GM19035 (cell line): ENCODE results near the gene CAP2.
"Not testable (repeated sequence)": the region's sequence is repeated elsewhere in the genome, so short reads cannot be mapped to it uniquely, and the experiment has no call there.

Source experiments
- ATAC-seq: cut with Tn5 transposase; IDR thresholded peaks from one replicate; pipeline ENCODE4 v1.9.1; 2021; ENCODE audit not compliant: unreplicated experiment

The CAP2 gene

DNA sequence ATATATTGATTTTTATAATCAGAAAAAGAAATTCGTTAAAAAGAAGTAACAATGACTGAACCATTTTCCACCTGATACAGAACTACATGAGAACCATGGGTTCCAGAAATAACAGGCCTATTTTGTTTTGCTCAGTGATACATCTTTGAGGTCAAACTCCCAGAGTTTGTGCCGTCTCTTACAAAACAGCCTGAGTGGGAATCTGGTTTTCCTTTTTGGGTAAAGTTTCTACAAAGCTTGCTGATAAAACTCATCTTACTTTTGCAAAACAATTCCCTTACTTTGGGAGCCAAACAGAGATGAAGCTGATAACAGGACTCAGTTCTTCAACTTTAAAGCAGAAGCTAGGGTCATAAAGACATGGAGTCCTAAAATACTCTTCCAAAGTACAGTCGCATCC, 108.0 kb downstream of the CAP2 start:
- no peak for ATAC-seq

DNA sequence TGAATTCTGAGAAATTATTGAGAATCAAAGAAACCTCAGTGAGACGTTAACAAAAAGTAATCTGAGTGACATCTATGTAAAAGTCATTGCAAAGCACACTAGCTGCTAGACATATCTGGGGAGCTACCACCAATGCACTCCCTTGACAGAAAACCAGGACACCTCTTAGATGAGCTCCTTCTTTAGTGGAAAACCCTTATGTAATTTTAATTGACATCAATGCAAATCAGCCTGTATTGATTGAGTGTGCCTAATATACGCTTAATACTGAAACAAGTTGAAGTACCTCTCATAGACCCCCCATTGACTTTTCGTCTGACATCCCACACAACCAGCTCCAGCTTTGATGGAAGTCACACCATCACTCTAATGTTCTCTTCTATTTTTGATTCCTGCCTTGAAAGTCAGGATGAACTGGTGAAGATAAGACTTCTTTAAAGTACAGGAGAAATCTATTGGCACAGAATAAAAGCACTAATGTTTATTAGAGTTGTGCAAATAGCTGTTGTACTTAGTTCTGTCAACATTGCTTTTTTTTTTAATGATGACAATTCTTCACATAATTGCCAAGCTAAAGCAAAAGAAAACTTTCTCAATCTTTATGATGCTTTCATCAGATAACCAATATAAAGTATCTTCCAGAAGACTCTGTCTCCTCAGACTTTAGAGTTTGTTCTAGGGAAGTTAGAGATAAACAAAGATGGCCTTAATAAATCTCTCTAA, 108.7 kb downstream of the CAP2 start:
- no peak for ATAC-seq

DNA sequence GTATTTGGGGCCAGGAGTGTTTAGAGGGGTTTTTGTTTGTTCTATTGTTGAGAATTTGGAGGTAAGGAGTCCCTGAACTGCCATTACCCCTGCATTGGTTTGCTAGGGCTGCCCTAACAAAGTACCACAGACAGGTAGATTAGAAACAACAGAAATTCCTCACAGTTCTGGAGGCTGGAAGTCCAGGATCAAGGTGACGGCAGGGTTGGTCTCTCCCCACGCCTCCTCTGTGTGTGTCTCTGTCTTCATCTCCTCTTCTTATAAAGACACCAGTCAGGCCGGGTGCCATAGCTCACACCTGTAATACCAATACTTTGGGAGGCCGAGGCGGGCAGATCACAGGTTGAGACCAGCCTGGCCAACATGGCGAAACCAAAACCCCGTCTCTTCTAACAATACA, 109.7 kb downstream of the CAP2 start:
- no peak for ATAC-seq

DNA sequence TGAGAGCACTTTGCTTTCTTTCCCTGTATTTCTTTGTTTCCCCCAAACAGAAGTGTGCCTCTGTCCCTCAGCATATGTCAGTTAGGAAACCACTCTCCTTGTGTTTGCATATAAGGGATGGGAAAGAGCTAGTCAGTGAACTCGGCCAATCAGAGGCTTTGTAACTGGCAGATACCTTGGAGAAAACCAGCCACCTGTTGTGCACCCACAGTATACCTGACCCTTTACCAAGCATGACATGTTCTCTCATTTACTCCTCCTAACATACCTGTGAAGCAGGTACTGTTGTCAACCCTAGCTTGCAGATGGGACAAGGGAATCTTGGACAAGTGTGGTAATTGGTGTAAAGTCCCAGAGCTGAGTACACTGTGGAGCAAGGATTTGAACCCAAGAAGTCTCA, 110.6 kb downstream of the CAP2 start:
- no peak for ATAC-seq

DNA sequence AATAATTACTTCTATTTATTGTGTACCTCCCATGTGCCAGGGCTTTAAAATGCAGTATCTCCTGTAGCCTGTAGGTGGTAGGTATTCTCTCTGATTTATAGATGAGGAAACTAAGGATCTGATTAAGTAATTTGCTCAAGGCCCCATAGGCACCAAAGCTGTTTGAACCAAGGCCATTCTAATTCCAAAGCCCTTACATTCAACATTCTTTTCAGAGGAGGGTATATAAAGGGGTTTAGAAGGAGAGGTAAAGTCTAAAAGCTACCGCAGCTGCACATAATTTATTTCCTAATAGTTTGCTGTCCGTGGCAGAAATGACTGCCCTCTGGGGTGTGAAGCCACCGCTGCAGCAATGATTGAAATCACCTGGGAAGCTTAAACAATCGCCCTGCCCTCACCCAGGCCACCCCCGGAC, 111.7 kb downstream of the CAP2 start:
- ATAC-seq: no peak

DNA sequence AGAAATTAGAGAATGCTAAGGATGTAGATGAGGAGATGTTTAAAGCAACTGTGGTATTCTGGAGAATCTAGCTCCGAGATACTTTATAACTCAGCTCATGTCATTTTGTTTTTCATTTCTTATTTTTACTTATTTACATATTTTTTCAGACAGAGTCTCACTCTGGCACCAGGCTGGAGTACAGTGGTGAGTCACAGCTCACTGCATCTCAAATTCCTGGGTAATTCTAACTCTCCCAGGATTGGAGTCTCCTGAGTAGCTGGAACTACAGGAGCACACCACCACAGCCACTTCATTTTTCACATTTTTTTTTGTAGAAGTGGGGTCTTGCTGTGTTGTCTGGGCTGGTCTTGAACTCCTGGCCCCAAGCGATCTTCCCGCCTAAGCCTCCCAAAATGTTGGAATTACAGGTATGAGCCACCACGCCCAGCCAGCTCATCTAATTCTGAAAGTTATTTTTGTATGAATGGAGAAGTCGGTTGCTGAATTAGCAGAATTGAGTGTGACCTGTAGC, 112.4 kb downstream of the CAP2 start:
- ATAC-seq: no peak

DNA sequence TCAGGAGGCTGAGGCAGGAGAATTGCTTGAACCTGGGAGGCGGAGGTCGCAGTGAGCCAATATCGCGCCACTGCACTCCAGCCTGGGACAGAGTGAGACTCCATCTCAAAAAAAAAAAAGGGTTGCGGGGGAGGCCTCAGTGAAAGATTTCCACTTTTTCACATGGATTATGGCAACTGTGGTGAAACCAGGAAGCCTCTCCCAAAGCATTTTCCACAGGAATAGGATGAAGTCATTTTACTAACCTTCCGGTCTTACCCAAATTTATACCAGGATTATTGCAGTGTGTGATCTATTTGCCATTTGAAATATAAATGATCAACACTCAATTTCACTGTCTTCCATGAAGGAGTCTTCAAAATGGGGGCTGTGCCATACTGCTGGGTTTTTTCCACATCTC, 113.1 kb downstream of the CAP2 start:
- no peak for ATAC-seq

DNA sequence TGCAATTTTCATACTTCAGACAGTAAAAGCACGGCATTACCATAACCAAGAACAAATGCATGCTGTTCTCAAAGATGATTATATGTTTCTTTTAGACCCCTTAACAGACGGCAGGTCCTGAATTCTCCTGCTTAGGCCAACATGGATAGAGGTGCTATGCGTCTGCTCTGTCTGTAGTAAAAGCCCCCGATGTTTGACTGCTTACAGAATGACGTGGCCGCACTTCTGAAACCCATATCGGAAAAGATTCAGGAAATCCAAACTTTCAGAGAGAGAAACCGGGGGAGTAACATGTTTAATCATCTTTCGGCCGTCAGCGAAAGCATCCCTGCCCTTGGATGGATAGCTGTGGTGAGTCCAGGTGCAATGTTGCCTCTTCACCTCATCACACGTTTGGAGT, 113.6 kb downstream of the CAP2 start:
- ATAC-seq: no peak

DNA sequence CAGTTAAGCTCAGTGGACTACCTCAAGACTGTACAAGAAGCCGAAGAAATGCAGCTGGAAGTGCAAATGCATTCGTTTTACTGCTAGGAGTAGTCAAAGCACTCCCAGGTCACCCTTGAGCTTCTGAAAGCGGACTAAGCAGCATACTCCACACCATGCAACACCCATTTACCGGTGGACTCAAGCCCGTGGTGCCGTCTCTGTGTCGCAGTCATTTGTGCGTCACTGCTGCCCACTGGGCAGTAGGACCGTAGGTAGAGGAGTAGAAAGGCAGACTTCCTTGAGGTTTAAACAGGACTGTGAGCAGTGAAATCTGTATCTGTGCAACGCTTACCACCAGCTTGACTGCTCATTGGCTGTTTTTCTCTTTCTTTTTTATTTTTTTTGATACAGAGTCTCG, 117.7 kb downstream of the CAP2 start:
- no peak for ATAC-seq

DNA sequence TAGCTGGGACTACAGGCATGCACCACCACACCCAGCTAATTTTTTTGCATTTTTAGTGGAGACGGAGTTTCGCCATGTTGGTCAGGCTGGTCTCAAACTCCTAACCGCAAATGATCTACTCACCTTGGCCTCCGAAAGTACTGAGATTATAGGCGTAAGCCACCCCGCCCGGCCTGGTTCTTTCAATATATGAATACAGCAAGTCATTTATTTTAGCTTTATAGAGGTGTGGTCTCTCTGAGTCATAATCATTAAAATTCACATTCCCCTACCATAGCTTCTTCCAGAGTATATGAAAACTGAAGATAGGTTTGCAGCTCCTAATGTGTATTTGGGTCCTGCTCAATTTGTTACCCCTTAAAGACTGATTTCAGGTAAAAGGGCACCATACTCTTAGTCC, 118.2 kb downstream of the CAP2 start:
- no peak for ATAC-seq

DNA sequence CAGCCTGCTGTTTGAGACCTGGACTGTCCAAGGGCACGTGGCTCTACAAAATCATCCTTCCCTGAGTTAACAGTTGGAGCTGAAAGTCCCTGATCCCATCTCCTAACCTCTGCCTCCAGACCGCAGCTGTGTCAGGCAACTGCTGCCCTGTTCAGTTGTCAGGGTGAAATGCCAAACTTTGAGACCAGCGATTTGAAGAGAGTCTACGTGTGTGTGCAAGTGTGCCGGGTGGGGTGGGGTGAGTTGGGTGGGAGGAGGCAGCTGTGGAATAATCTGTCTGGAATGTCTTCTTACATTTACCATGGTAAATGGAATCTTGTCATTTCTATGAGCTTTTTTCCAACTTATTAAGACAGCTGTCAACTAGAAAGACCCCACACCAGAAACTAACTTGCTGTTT, 125.7 kb downstream of the CAP2 start:
- ATAC-seq: no peak

DNA sequence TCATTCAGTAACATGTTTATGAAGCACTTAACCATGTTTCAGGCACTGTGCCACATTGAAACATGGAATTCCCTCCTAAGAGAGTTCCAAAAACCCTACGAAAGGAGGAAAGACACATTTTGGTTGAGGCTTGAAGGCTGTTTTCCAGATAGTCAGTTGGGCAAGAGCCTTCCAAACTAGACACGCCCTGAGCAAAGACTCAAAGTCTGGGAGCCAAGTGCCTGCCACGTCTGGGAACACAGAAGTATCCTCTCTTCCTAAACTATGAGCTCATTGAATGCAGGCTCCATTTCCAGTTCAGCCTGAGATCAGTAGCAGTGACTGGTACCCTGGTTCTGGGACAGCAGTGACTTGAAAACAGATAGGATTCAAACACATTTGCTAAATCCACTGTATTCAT, 132.2 kb downstream of the CAP2 start:
- no peak for ATAC-seq

DNA sequence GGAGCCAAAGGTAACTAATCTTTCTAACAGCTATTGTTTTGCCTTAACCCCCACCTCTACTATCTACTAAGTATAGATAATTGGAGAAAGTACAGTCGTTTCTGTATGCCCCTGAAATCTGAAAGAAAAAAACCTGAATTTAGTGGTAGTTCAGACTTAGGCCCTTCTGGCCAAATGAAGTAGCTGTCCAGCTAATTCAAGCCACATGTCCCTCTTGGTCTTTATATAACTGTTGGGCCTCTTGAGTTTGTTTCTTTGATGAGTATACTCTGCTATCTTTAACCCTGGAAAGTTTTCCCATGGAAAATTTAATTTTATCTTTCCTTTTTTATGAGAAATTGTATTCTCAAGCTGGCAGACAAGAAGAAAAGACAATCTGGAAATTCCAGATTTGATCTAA, 133.7 kb downstream of the CAP2 start:
- no peak for ATAC-seq

DNA sequence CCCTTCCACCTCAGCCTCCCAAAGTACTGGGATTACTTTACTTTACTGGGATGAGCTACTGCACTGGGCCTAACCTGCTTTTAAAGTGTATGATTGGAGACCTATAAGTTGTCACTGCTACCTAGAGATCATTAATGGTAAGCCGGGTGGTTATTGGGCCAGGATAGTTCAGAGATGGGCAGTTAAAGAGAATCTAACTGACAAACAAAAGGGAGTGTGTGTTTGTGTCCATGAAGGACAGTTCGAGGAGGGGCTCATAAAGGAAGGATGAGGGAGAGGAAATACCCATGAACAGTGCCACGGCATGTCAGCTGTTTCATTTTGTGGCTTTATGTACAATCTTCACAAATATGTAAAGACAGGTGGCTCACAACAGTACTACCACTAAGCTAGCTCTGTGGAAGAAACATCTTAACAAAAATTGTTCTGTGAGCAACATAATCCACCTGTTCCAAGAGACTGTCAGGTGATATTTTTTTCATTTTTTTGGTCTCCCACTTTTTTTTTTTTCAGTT, 137.0 kb downstream of the CAP2 start:
- no peak for ATAC-seq

DNA sequence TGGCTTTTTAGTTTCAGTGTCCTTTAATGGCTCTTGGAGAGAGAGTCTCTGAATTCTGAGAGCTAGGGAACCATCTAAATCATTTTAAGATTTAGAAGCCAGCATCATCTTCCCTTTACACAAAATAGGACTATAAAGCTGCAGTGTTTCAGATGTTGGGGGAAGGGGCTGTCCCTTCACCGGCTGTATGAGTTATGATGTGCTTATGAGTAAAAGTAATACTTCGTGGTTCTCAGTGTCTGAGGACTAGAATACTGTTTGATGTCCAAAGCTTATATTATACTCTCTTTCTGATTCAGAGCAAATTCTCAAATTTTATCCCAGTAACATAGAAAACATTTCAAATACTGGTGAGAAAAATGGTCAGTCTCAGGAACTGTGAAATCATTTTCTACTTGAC, 143.2 kb downstream of the CAP2 start:
- ATAC-seq: peak; percentile 85

DNA sequence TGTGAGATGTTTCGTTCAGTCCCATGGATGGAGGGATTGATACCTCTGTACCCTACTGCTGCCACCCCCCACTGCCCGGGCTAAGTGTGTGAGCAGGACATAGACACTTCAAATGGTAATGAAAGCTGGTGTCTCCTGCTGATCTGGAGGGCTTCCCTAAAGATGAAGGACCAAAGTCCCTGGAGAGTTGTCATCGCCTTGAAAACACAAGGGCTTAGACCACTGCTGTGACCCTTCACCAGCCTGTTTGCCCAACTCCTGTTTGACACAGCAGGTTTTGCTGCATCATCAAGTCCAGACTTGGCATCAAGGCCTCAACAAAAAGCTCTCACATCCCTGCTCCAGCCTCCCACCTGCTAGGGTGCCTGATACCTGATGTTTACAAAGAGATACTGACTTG, 148.8 kb downstream of the CAP2 start:
- no peak for ATAC-seq

DNA sequence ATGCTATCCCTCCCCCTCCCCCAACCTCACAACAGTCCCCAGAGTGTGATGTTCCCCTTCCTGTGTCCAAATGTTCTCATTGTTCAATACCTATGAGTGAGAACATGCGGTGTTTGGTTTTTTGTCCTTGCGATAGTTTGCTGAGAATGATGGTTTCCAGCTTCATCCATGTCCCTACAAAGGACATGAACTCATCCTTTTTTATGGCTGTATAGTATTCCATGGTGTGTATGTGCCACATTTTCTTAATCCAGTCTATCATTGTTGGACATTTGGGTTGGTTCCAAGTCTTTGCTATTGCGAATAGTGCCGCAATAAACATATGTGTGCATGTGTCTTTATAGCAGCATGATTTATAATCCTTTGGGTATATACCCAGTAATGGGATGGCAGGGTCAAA, 152.3 kb downstream of the CAP2 start:
- not testable (repeated sequence) for ATAC-seq

DNA sequence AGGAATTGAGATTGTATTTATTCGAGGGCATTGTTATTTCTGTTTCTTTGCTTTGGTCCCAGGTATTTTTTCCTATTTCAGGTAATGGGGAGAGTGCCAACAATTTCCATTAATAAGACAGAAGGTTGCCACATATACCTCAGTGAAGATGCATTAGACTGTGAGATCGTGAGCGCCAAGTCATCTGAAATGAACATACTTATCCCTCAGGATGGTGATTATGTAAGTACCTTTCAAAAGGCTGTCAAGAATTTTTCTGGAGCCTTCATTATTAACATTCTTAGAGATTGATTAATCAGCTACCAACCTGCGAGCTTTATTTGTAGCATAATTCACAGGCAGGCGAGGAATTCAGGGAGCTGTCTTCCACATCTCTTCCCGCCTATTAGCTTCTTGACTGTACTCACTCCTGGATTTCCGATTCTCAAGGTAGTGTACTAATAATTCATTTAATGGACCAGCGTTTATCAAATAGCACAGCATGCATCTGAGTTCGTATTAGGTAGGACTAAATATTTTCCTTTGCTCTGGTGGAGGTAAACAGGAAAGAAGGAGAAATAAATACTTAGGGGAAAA, 158.1 kb downstream of the CAP2 start:
- ATAC-seq: no peak

DNA sequence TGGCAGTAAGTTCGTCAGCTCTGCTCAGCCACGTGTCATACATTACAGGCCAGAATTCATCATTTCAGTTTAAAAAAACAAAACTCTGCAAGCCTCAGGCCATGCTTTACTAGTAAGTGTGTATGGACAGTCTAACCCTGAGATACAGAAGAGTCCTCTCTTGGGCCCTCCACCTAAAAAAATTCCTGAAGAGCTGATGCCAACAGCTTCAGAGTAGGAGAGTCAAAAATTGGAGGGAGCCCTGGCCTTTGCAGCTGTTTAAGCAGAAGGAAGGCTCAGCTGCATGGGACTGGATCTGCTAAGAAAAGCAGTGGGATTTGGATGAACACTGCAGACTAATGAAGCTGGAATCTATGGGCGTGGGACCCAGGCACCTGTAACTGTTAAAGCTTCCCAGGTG, 159.5 kb downstream of the CAP2 start:
- no peak for ATAC-seq

DNA sequence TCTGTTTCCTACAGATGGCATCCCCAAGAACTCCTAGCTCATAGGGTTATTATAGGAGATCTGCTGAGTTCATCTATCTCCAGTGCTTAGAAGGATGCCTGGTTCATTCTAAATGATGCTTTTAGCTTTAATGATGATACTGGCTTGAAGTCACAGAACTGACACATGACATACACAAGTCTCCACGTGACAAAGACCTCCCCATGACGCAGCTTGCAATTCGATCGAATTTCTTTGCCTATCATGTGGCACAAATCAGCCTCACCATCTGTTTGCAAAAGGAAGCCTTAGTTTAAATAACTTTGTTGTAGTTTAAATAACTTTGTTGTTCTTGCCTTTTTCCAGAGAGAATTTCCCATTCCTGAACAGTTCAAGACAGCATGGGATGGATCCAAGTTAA, 162.6 kb downstream of the CAP2 start:
- no peak for ATAC-seq

DNA sequence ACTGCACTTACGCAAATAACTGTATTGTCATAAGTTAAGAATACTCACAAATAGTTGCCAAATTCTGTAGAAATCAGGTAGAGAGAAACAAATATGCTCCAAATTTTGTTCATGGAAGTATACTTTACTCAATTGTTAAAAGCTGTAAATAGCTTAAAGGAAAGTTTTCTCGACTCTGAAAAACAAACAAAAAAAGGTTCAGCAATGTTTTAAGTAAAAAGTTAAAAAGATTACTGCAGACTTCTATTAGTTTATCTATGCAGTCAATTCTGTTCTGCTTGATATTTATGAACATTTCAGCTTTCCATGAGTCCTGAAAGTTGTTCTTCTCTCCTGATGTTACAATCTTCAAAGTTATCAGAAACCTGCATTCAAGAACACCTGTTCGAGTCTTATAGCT, 169.2 kb downstream of the CAP2 start:
- ATAC-seq: no peak

DNA sequence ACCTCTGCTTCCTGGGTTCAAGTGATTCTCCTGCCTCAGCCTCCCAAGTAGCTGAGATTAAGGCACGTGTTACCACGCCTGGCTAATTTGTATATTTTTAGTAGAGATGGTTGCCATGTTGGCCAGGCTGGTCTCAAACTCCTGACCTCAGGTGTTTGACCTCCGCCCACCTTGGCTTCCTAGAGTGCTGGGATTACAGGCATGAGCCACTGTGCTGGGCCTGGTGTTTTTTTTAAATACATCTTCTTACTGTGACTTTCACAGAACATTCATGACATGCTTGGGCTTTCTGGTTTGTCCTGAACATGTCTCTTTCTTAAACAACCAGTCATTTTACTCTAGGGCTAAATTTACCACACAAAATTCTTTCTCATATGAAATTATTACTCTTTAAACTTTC, 172.0 kb downstream of the CAP2 start:
- ATAC-seq: no peak
